Thyroid gland (tissue), 4 donors: ENCODE results near the gene CNTN1. TPM values are rescaled to one million over a fixed set of nuclear protein-coding genes. Genes with fewer than 3 reads are reported as not detected.
A peak's percentile ranks its signal among the peaks of the same experiment; 100 is the strongest.

Source experiments
- DNase-seq, 2 donors: peaks; one replicate each; pipeline ENCODE4 v3.0.0-alpha.2; 2019
- H3K27ac ChIP-seq, 3 donors: fragments of 200-600 bp; sonication (generic); 1 replicate in 2 of 3; 2 replicates in 1 of 3; pipeline ENCODE4 v1.5.1; 2016 to 2019; ENCODE audit warnings: mild to moderate bottlenecking in 1 of 3, moderate library complexity in 1 of 3
- H3K27me3 ChIP-seq: fragments of 200-600 bp; sonication (generic); one replicate; pipeline ENCODE4 v1.5.1; 2019
- H3K36me3 ChIP-seq, 2 donors: fragments of 200-600 bp; sonication (generic); one replicate each; pipeline ENCODE4 v1.5.1; 2016 to 2019
- H3K4me1 ChIP-seq, 2 donors: fragments of 200-600 bp; sonication (generic); one replicate each; pipeline ENCODE4 v1.5.1; 2017 to 2019
- H3K4me3 ChIP-seq, 3 donors: fragments of 200-600 bp; sonication (generic); replicated peaks in 1 of 3; 1 replicate in 2 of 3; 2 replicates in 1 of 3; pipeline ENCODE4 v1.5.1; 2016; ENCODE audit warnings: mild to moderate bottlenecking in 1 of 3
- H3K9me3 ChIP-seq: fragments of 200-600 bp; sonication (generic); one replicate; pipeline ENCODE4 v1.5.1; 2017
- POLR2A ChIP-seq, 2 donors: fragments of 450-650 bp; IDR thresholded peaks; one replicate each; pipeline ENCODE4 v1.6.1; 2017; ENCODE audit warnings: antibody characterized with exemption in 2 of 2, mild to moderate bottlenecking in 2 of 2, moderate library complexity in 1 of 2
- WGBS, 2 donors: methylation state at CpG; one replicate each; pipeline ENCODE4 v1.1.5; 2017; 5-methylcytosine and 5-hydroxymethylcytosine counted together
- intact Hi-C: fragments of 100-400 bp; cut with DNase I; formaldehyde crosslinking; loops from one replicate; pipeline ENCODE4 v1.15.1; 2023
- total RNA-seq, 4 donors: library from RNA; depleted of rRNA; stranded (reverse); fragments of >200 nt; gene quantifications; one replicate each; pipeline ENCODE4 v1.2.3, GENCODE V29; 2016
- TF ChIP-seq, protein P1 (sequence below), 6 experiments: fragments of 200-600 bp in 3 of 6; fragments of 450-650 bp in 3 of 6; sonication (generic) in 3 of 6; IDR thresholded peaks; one replicate each; pipeline ENCODE4 v1.5.1; 2016 to 2019; ENCODE audit warnings: antibody characterized with exemption in 6 of 6, mild to moderate bottlenecking in 2 of 6, inconsistent platforms in 1 of 6, moderate library complexity in 1 of 6

Gene CNTN1
- total RNA-seq, 4 donors from 2014 or later, result 1.9 to 2.7 (median 2.0) TPM

DNA sequence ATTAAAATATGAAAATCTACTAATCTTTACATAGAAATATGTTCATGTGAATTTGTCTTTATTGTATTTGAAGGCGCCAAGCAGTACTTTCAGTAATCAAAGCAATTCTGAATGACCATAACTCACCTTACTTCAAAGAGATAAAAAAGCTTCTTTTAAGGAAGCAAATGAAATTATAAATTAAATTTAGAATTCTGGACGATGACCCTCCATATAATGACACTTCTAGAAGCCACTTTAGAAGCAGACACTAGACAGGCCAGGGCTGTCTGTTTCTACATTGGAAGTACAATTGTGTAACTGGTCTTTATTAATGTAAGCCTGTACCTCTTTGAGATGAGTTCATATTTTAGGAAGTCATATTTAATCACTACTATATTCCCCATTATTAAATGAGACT, 222.9 kb downstream of the CNTN1 start:
- Histone ChIP-seq H3K27me3 (no peaks in the 10 kb centered on the region), H3K9me3 (no peaks in the 10 kb centered on the region), H3K27ac (no peak overlapping the region), H3K4me3 (no peak overlapping the region), H3K4me1 (no peaks in the 10 kb centered on the region), H3K36me3 (no peaks in the 10 kb centered on the region)
- WGBS, 2 donors, result 79 to 87% methylated on average over 2 of the region's 2 CpGs
- intact Hi-C loops, result no loop called here
- TF ChIP-seq, protein P1, sequence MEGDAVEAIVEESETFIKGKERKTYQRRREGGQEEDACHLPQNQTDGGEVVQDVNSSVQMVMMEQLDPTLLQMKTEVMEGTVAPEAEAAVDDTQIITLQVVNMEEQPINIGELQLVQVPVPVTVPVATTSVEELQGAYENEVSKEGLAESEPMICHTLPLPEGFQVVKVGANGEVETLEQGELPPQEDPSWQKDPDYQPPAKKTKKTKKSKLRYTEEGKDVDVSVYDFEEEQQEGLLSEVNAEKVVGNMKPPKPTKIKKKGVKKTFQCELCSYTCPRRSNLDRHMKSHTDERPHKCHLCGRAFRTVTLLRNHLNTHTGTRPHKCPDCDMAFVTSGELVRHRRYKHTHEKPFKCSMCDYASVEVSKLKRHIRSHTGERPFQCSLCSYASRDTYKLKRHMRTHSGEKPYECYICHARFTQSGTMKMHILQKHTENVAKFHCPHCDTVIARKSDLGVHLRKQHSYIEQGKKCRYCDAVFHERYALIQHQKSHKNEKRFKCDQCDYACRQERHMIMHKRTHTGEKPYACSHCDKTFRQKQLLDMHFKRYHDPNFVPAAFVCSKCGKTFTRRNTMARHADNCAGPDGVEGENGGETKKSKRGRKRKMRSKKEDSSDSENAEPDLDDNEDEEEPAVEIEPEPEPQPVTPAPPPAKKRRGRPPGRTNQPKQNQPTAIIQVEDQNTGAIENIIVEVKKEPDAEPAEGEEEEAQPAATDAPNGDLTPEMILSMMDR (IDR thresholded peaks at IDR 0.05), result no peak
- TF ChIP-seq POLR2A (IDR thresholded peaks at IDR 0.05), result no peak
- no peak for DNase-seq

DNA sequence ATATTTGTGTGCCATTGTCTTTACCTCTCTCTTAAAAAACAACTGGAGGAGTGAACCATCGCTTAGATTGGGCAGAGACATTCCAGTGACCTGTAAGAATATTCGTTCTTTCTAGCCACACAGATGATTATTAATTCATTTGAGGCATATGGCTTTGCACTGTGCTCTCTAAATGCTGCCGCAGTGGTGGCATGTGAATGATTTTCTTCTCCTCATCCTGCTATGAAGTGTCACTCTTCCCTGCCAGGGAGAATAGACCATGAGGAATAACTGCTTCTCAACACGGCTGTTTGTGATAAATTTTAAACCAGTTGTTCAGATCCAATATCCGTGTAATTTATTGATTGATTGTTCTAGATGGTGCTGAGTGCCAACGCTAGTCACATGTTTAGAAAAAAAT, 225.3 kb downstream of the CNTN1 start:
- WGBS, 2 donors, result 71 to 73% methylated on average over 6 of the region's 6 CpGs
- no peaks in the 10 kb centered on the region for H3K4me1 ChIP-seq
- no peak overlapping the region for H3K27ac ChIP-seq
- no peaks in the 10 kb centered on the region for H3K36me3 ChIP-seq
- intact Hi-C loops, result no loop called here
- H3K27me3 ChIP-seq, result no peaks in the 10 kb centered on the region
- TF ChIP-seq, protein P1 (IDR thresholded peaks at IDR 0.05), result no peak
- TF ChIP-seq POLR2A (IDR thresholded peaks at IDR 0.05), result no peak
- no peak for DNase-seq
- H3K9me3 ChIP-seq, result no peaks in the 10 kb centered on the region
- no peak overlapping the region for H3K4me3 ChIP-seq

DNA sequence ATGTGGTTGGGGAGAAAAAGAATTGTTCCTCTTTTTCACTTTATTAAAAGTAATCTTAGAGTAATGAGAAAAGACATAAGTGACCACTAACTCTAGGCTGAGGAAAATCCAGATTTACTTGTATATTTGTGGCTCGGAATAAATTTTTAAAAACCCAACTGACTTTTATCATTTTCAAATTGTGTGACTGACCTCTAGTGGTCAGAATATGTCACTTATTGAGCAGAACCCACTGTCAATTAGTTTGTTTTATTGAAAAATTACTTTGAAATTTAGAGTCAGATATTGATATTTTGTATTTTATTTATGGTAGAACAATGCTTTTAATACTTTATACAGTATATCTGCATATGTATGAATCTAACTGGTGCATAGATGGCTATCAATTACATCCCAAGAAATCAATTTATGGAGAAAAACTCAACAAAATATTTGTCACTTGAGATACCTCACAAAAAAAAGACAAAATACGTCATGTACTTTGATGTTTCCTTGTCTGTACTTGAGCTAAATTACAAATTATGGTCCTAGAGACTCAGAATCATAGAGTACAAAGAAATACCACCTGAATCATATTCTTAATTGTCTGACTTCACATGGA, 229.4 kb downstream of the CNTN1 start:
- Histone ChIP-seq H3K36me3 (no peaks in the 10 kb centered on the region), H3K27ac (no peak overlapping the region), H3K4me3 (no peak overlapping the region), H3K9me3 (no peaks in the 10 kb centered on the region), H3K4me1 (no peaks in the 10 kb centered on the region), H3K27me3 (no peaks in the 10 kb centered on the region)
- DNase-seq, result no peak
- intact Hi-C loops, result loop anchor here (5.0 kb wide), 1 partner anchor 299 kb away; no protein-coding TSS in a partner anchor
- TF ChIP-seq, protein P1 (IDR thresholded peaks at IDR 0.05), result peak in 5 of 6 experiments; percentile 19 to 66 (median 59)
- no peak for TF ChIP-seq POLR2A (IDR thresholded peaks at IDR 0.05)
- 12 to 22% methylated on average over 2 of the region's 2 CpGs for WGBS, 2 donors

DNA sequence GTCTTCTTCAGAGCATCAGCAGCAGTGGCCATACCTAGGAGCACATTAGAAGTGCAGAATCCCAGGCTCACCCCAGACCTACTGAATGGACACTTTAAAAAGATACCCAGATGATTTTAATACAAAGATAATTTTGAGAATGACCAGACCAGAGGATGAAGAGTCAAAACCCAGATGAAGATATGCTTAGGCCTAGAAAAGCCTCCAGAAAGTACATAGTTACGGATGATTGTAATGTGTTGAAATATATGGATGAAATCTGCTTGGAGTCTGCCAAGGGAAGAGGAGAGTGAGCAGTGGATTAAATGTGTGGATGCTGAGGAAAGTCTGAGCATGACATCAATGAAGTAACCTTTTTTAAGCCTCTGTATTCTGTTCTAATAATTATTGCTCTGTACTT, 245.7 kb downstream of the CNTN1 start:
- TF ChIP-seq POLR2A (IDR thresholded peaks at IDR 0.05), result no peak
- TF ChIP-seq, protein P1 (IDR thresholded peaks at IDR 0.05), result no peak
- DNase-seq, result no peak
- Histone ChIP-seq H3K4me1 (no peaks in the 10 kb centered on the region), H3K27ac (no peak overlapping the region), H3K27me3 (no peaks in the 10 kb centered on the region), H3K36me3 (no peaks in the 10 kb centered on the region), H3K9me3 (no peaks in the 10 kb centered on the region), H3K4me3 (no peak overlapping the region)
- WGBS, 2 donors, result 90 to 91% methylated on average over 1 of the region's 1 CpG
- intact Hi-C loops, result no loop called here

DNA sequence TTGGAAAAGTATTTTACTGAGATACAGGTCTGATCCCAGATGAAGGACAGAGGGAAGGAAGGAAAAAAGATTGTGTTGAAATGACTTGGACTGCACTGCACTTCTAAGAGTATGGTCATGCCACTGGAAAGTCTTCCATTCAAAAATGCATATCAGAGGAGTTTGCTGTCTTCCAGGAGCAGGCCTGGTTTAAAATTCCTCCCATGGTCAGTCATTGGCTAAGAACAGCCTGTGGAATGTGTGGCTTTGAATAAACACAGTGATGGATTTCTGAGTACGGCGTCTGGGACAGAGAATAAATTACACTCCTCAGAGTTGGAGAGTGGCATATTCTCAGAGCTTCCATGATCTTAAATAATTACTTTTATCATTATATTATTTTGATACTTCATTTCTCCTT, 250.1 kb downstream of the CNTN1 start:
- Histone ChIP-seq H3K27me3 (no peaks in the 10 kb centered on the region), H3K27ac (no peak overlapping the region), H3K4me1 (no peaks in the 10 kb centered on the region), H3K36me3 (no peaks in the 10 kb centered on the region), H3K9me3 (no peaks in the 10 kb centered on the region), H3K4me3 (no peak overlapping the region)
- no peak for DNase-seq
- TF ChIP-seq POLR2A (IDR thresholded peaks at IDR 0.05), result no peak
- TF ChIP-seq, protein P1 (IDR thresholded peaks at IDR 0.05), result no peak
- intact Hi-C loops, result loop anchor here (10.0 kb wide), 1 partner anchor 1082 kb away; no protein-coding TSS in a partner anchor
- WGBS, 2 donors, result 37 to 47% methylated on average over 2 of the region's 2 CpGs
